Left kidney (tissue), 2 donors: ENCODE measurements around the gene UGGT1. TPM values are rescaled to one million over a fixed set of nuclear protein-coding genes. Genes with fewer than 3 reads are reported as not detected.
A peak's percentile ranks its signal among the peaks of the same experiment; 100 is the strongest.
"Not testable (repeated sequence)": the region's sequence is repeated elsewhere in the genome, so short reads cannot be mapped to it uniquely, and the experiment has no call there.

Experiments used
- DNase-seq: peaks from one replicate; pipeline ENCODE4 v3.0.0-alpha.2; 2013
- polyA plus RNA-seq: library from polyadenylated mRNA; unstranded; fragments of 120-200 nt; gene quantifications from one replicate; pipeline ENCODE4 v1.2.1, GENCODE V29; 2013; ENCODE audit not compliant: insufficient read length

UGGT1 gene
- polyA plus RNA-seq, 1 donor = 43.2 TPM

DNA sequence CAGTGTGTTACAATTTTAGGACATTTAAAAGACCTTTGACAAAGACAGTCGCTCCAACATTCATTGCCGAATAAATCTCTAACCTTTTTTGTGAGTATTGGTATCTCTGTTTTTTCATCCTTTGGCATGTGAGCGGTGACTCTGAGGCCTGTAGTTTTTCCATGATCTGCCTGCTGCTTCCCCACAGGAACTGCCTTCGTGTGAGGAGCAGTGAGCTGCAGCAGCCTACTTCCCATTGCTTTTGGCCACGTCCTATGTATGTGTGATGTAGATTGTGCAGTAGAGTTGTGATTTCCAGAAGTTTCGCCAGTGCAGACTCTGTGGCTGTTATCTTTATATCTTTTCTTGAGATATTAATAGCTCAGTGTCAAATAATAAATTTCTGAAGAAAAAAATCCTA is 79.8 kb downstream of the UGGT1 start:
- no peak for DNase-seq

DNA sequence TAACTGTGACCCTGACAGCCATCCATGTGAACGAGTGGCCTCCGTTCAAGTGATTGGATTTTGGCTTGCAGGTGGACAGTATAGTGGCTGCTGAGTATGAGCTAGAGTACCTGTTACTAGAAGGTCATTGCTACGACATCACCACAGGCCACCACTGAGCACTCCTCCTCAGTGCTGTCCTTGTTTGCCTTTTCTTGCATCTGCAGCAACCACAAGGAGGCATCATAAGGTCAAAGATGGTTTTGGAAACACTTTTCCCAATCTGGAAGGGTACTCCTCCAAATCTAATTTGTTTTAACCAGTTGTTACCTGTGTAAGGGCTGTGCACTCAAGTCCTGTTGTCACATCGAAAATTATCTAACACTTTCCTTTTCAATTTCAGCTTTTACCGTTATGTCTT is 81.2 kb downstream of the UGGT1 start:
- no peak for DNase-seq

DNA sequence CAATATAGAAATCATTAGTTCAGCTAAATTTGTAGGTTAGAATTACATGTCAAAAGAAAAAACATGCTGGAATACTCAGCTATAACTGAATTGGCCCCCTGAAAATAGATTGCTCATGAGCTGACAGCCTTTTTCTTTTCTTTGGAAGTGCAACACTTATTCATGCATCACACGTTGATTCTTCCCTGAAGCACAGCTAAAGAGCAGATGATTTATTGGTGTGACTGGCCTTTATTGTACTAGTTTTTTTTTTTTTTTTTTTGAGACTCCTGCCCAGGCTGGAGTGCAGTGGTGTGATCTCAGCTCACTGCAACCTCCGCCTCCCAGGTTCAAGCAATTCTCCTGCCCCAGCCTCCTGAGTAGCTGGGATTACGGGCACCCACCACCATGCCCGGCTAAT is 83.1 kb downstream of the UGGT1 start:
- not testable (repeated sequence) for DNase-seq

DNA sequence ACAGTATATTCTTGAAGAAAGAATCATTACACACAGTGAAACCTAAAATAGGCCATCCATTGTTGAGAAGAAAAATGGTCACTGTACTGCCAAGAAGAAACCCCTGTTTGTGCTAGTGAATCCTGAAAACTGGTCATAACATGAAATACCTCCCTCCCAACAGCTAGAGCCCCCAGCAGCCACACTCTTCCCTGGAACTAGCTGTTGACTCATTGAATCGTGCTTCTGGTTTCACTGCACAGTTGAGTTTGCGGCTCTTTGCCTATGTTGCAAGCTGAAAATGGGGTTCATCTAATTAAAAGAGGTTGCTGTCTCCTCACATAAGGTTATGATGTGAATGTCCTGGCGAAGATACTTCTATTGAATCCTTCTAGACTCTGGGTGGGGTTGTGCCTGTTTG is 86.3 kb downstream of the UGGT1 start:
- no peak for DNase-seq

DNA sequence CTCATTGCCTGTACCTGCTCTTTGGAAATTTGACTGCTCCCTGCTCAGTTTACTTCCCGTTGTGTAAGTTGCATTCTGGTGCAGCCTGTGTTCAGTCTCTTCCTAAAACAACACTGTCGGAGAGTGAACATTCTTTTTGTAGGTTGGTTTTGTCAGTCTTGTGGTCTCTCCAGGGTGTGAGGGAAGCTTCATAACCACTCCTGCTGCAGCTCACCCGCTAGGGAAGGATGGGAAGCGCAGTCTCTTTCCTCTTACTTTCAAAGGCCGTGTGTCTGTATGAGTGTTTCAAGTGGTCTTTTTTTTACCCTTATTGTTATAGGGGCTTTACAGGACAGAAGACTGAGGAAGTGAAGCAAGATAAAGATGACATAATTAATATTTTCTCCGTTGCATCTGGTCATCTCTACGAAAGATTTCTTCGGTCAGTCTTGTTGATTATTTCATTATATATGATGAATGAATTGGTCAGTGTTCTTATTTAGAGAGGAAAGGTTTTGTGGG is 87.2 kb downstream of the UGGT1 start:
- DNase-seq = no peak

DNA sequence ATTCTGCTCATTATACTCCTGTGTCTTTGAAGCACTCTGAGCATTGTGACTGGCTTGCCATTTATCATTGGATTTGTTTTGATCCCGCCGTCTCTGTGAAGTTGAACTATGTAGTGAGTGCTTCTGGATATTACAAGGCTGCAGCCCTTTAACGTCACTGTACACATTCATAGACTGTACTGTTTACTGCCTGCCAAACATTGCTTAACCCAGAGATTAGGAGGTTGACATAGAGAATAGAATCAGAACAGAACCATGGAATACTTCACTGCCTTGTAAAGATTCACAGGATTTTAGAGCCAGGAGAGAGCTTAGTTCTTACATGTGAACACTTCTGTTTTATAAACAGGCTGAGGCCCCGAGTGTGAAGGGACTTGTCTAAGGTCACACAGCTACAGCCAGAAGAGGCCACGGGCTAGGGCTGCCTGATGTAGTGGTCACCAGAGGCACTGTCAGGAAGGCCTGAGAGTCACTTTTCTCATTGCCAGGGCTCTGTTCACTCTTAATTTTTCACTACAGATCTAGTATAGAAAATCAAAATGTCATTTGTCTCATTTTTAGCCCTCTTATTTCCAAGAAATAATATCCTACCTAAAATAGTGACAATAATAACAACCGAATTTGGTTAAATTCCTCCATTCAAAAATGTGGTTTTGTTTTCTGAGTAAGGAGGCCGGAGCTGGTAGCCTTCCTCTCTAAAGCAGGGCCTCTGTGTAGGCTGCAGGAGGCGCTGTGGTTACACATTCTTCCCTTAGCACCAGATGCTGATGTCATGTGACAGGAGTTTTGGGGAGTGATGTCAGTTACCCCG is 87.9 kb downstream of the UGGT1 start:
- DNase-seq = peak; percentile 44

DNA sequence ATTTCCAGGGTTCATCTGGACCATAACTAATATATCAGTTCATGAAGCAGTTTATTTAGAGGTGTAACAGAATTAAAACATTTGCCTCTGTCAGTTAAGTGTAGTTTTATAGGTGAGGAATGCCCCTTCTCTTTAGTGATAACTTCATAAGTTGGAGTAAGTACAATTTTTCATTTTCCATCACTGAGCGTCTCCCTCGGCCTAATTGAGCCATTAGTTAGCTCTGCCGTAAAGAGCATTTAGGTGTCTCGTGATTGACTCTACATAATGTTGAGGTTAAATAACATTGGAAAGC is 88.4 kb downstream of the UGGT1 start:
- DNase-seq = no peak

DNA sequence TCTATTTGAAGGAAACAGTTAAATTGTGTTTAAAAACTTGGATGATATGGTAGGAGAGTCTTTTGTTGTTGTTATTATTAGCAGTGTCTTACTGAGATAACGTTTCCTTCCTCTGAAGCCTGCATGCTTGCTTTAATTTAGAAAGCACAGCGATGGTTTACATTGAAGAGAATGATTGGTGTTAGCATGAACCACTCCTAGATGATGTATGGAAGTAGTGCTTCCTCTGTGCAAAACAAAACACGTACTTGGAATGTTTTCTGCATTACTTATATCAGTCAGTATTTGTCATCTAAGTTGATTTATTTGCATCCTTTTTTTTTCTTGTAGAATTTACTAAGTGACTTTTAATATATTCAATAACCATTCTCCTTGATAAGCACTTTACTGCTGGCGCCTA is 89.0 kb downstream of the UGGT1 start:
- DNase-seq = no peak

DNA sequence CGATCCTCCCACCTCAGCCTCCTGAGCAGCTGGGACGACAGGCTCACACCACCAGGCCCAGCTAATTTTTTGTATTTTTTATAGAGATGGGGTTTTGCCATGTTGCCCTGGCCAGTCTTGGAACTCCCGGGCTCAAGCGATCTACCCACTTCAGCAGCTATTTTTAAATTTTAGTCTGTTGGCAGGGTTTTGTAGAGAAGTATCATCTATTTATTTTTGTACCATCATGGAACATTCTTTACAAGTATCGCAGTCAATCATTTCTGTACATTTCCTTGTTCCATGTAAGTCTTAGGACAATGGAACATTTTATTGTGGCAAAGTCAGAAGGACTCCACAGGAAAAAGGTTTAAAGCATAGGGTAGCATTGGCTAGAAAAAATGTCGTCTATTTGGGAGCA is 94.6 kb downstream of the UGGT1 start:
- DNase-seq = no peak

DNA sequence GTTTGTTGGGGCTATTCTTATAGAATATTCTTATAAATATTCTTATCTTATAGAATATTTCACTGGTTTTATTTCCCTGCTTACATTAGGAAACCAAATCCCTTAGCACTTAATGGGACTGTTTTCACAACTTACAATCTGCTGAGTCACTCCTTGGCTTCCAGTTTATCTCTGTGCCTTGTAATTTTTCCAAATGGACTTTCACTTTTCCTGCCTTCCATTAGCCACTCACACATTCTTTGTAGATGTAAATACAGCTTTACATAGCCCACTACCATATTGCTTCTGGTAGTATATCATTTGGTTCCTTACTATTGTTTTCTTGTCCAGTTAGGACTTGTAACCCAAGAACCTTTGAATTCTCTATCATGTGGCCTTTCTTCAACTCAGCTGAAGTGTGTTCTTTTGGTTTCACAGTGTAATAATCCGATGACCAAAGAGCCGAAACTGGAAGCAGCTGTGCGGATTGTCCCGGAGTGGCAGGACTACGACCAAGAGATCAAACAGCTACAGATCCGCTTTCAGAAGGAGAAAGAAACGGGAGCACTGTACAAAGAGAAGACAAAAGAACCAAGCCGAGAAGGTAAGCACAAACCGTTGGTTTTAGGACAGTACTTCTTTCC is 96.1 kb downstream of the UGGT1 start:
- DNase-seq = no peak

DNA sequence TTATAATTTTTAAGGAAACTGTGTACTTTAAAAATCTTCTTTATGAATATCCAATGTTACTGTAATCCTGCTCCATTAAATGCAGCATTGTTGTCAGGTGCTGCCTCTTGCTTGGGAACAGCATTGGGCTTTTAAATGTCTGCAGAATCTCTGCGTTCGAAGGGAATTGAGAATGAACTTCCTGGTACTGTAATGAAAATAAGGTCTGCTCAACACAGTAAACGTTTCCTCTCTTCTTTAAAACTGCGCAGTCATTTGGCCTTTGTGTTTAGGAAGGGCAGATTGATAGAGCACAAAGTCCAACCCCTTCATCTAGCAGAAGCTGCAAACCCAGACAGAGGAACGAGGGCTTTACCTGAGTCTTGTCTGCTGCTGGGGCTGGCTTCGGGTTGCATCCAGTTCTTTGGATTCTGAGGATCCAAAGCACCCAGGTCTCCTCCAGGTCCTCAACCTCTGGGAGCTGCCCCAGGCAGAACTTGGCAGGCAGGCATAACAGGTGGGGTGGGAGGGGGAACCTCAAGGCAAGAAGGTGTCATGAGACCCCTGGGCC is 104.5 kb downstream of the UGGT1 start:
- no peak for DNase-seq

DNA sequence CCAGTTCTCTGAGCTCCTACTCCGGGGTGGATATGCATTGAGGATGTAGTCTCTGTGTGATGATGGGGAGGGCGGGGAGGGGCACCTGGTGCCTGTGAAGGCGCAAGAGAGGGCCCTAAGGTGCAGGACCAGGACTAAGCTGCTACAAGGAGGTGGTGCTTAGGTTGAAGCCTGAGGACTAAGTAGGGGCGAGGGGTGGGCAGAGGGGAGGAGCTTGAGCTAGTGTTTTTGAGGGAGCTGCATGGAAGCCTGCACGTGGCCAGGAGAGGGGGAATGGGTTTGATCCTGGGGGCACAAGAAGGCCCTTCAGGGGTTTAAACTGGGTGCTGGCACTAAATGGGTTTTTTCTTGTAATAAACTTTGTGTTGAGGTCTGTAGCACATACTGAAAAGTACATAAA is 105.0 kb downstream of the UGGT1 start:
- no peak for DNase-seq

DNA sequence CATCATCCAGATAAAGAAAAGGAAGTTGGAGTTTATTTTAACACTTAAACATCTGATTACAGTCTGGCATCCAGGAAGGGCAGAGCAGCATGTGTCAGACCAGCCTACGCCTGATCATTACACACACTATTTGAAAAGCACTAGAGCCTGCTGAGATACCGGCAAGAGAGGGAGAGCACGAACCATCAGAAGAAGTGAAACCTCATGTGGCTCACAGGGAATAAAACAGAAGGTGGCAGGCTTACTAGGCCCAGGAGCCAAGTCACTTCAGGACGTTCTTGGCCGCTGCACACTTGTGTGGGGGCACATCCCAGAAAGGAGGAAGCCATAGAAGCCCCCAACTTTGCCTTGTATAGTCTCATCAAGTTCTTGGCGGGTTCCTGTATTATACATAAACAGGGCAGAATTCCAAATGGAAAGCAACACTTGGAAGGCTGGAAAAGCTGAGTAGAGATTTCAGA is 105.5 kb downstream of the UGGT1 start:
- DNase-seq = no peak

DNA sequence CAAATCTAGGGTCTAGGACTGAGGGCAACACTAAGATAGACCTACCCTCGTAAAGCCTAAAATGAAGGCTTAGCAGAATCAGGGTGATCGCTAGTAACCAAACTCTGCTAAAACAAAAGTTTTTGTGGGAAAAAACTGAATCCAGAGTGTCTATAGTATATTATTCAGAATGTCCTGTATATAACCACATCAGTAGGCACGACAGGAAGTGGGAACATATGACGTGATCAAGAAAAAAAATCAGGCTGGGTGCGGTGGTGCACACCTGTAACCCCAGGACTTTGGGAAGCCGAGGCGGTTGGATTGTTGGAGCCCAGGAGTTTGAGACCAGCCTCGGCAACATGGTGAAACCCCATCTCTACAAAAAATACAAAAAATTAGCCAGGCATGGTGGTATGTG is 106.1 kb downstream of the UGGT1 start:
- DNase-seq = no peak

DNA sequence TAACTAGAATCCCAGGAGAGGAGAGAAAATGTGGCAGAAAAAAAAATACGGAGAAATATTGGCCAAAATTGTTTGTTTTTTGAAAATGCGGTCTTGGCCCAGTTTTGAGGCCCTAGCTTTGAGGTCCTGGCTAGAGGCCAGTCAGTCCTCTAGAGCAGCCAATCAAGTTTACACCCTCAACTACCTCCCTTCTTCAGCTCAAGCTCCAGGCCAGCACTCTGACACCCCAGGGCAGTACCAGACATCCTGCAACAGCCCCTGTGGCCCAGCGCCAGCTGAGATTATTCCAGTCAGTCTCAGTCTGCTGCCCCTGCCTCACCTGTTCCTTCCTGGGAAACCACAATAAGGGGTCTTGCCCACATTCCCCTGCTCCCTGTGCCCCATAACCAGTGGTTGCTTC is 107.7 kb downstream of the UGGT1 start:
- DNase-seq = no peak

DNA sequence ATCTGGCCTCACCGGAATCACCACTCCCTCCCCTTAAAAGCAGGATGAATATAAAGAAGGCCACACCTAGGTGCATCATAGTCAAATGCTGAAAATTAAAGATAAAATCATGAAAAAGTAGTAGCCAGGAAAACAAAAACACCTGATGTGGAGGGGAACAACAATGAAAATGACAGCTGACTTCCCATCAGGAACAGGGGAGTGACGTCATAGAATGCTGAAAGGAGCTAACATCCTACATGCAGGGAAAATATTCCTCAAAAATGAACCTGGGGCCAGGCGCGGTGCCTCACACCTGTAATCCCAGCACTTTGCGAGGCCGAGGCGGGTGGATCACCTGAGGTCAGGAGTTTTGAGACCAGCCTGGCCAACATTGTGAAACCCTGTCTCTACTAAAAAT is 108.1 kb downstream of the UGGT1 start:
- DNase-seq = no peak

DNA sequence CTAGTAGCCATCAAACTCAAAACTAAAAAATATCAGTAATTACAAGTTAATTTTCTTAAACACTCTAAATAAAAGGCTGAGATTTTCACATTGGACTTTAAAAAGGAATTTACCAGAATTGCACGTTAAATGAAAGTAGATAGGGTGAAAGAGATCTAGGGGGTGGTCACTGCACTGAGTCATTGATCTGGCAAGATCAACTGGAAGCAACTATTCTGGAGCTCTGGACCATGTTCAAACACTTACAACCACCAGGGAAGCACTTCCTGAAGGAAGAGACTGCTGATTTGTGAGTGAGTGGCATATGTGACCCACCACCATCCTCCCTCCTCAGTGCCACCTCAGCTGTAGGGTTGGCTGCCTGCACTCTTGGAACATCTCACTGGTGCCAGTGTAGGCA is 111.8 kb downstream of the UGGT1 start:
- no peak for DNase-seq

DNA sequence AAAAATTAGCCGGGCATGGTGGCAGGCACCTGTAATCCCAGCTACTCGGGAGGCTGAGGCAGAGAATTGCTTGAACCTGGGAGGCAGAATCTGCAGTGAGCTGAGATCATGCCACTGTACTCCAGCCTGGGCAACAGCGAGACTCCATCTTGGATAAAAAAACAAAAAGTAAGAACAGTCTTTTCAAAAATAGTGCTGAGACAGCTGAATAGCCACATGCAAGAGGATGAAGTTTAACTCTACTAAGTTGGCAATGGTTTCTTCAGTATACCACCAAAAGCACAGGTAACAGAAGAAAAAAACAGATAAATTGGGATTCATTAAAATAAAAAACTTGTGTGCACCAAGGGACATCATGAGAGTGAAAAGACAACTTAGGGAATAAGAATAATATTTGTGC is 115.2 kb downstream of the UGGT1 start:
- no peak for DNase-seq

DNA sequence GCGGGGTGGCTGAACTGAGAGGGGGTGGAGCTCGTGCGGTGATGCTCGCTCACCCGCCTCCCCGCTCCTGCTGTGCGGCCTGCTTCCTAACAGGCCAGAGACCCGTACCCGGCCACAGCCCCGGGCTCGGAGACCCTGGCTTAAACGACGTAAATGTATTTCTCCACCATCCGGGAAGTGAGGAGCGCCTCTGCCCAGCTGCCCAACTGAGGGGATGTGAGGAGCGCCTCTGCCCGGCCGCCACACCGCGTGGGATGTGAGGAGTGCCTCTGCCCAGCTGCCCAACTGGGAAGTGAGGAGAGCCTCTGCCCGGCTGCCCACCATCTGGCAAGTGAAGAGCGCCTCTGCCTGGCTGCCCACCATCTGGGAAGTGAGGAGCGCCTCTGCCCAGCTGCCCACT is 117.0 kb downstream of the UGGT1 start:
- no peak for DNase-seq

DNA sequence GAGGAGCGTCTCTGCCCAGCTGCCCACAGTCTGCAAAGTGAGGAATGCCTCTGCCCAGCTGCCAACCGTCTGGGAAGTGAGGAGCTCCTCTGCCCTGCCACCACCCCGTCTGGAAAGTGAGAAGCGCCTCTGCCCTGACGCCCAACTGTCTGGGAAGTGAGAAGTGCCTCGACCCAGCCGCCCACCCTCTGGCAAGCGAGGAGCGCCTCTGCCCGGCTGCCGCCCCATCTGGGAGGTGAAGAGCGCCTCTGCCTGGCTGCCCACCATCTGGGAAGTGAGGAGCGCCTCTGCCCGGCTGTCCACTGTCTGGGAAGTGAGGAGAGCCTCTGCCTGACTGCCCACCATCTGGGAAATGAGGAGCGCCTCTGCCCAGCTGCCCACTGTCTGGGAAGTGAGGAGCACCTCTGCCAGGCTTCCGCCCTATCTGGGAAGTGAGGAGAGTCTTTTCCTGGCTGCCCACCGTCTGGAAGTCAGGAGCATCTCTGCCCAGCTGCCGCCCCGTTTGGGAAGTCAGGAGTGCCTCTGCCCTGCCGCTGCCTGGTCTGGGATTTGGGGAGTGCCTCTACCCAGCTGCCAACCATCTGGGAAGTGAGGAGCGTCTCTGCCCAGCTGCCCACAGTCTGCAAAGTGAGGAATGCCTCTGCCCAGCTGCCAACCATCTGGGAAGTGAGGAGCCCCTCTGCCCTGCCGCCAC is 117.8 kb downstream of the UGGT1 start:
- not testable (repeated sequence) for DNase-seq

DNA sequence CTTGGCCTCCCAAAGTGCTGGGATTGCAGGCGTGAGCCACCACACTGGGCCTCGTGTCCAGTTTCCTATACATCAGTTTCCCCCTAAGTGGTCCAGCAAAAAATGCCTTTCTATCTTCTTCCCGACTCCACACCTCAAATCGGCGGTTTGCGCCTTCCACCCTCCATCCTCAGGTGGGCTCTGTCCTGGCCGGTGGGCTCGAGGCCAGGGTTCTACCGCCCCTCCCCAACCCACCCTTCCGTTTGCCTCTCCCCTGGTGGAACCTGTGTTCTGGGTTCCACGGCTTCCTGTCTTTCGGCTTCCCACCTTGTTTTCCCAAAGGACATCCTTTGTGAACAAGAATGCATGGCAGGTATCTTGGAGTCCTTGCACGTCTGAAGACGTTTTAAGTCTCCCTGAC is 123.3 kb downstream of the UGGT1 start:
- DNase-seq = no peak

DNA sequence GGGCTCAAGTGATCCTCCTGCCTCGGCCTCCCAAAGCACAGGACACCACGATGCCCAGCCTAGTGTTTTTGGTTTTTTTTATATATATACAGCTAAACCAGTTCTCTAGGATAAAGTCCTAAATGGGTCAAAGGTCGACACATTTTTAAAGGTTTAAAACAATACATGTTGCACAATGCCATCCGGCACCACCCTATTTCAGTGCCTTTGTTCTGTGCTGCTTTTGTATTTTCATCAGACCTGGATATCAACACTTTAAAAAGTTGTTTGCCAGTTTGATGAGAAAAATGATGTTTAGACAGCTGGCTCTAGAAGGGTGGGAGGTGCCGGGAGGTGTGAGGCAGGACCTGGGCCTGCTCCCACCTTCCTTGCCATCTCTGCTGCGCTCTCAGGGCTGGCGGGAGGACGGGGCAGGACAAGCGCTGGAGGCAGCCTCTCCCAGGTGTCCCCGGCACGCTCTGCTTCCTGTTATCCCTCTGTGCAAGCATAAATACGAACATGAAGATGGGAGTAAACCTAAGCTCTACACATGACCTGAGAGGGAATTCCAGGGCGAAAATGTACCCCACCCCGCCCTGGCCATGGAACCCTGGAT is 124.0 kb downstream of the UGGT1 start:
- DNase-seq = no peak
